Right cardiac atrium (tissue), 5 donors: ENCODE results near the gene COQ4. TPM values are rescaled to one million over a fixed set of nuclear protein-coding genes. Genes with fewer than 3 reads are reported as not detected.
A peak's percentile ranks its signal among the peaks of the same experiment; 100 is the strongest.

Experiments used
- ATAC-seq, 2 donors: fragments of 200-7000 bp; cut with Tn5 transposase; one replicate each; pipeline versions ENCODE4 v1.8.0 to v1.9.1; 2020; ENCODE audit warnings: moderate library complexity in 2 of 2, mild to moderate bottlenecking in 1 of 2
- DNase-seq, 3 donors: peaks; one replicate each; pipeline ENCODE4 v3.0.0-alpha.2; 2020
- H3K27ac ChIP-seq: one replicate; pipeline ENCODE4 v1.5.1; 2013; ENCODE audit warnings: mild to moderate bottlenecking, low read length, control low read depth, moderate library complexity
- H3K27me3 ChIP-seq: one replicate; pipeline ENCODE4 v1.6.1; 2013; ENCODE audit not compliant: control insufficient read depth, insufficient read depth
- H3K4me1 ChIP-seq: one replicate; pipeline ENCODE4 v1.6.1; 2013; ENCODE audit warnings: low read length; ENCODE audit not compliant: control insufficient read depth, insufficient read depth
- H3K4me3 ChIP-seq: one replicate; pipeline ENCODE4 v1.5.1; 2013; ENCODE audit warnings: low read length, control low read depth
- H3K9me3 ChIP-seq: one replicate; pipeline ENCODE4 v1.6.1; 2013; ENCODE audit warnings: low read length; ENCODE audit not compliant: control insufficient read depth
- WGBS: extraction: QIAGEN DNeasy Blood & Tissue Kit; methylation state at CpG from one replicate; pipeline ENCODE4 v1.1.7; 2013; 5-methylcytosine and 5-hydroxymethylcytosine counted together
- intact Hi-C, 4 donors: fragments of 100-400 bp; cut with DNase I; formaldehyde crosslinking; loops; one replicate each; pipeline versions ENCODE4 v1.11.0 to v1.14.0; 2022 to 2023
- polyA plus RNA-seq: library from polyadenylated mRNA; stranded (reverse); fragments of 200-250 nt; gene quantifications from one replicate; pipeline ENCODE4 v1.2.3, GENCODE V29; 2013
- total RNA-seq, 4 donors: library from RNA; stranded (reverse); fragmentation: NEBNext Ultra II Directional; extraction: Animal tissue kit (Norgen Biotek cat#: 25700); gene quantifications; one replicate each; pipeline ENCODE4 v1.2.1, GENCODE V29; 2021
- donor health status: healthy with polysubstance abuse.
- donor health status: DM: no; HTN: yes; CAD: no.
- donor health status: DM: no; HTN: no; CAD: no.
- donor health status: DM: no; HTN: yes; CAD: no; lungs with severe emphysema.
- donor health status: DM: yes; HTN: yes; CAD: no.

Gene COQ4
- total and polyA plus RNA-seq, 5 donors: 26.5 to 41.8 (median 28.0) TPM

- H3K4me1 ChIP-seq: no peaks in the 10 kb centered on the region
- H3K27ac ChIP-seq: peak overlapping the region; percentile 34
- no peaks in the 10 kb centered on the region for H3K9me3 ChIP-seq
- ATAC-seq (peak; percentile 89 to 90), DNase-seq (peak; percentile 85 to 94 (median 90))
- H3K4me3 ChIP-seq: peak overlapping the region; percentile 5
- 9% methylated on average over 20 of the region's 20 CpGs for WGBS
- intact Hi-C loops: loop anchor here in 2 of 4 donors (10.0 kb wide), 1 partner anchor 53 kb away; no protein-coding TSS in a partner anchor
- H3K27me3 ChIP-seq: no peaks in the 10 kb centered on the region
Observed at GRCh38 chr9:128361986-128362646, 39.5 kb downstream of the COQ4 start.

GRCh38 chr9:128362774-128363173, 40.1 kb downstream of the COQ4 start:
- H3K27ac ChIP-seq: no peak overlapping the region
- DNase-seq (no peak), ATAC-seq (no peak)
- intact Hi-C loops: loop anchor here in 2 of 4 donors (10.0 kb wide), 1 partner anchor 52 kb away; no protein-coding TSS in a partner anchor
- H3K4me3 ChIP-seq: no peak overlapping the region
- H3K9me3 ChIP-seq: no peaks in the 10 kb centered on the region
- WGBS: 73% methylated on average over 3 of the region's 3 CpGs
- no peaks in the 10 kb centered on the region for H3K27me3 ChIP-seq
- H3K4me1 ChIP-seq: no peaks in the 10 kb centered on the region

DNA sequence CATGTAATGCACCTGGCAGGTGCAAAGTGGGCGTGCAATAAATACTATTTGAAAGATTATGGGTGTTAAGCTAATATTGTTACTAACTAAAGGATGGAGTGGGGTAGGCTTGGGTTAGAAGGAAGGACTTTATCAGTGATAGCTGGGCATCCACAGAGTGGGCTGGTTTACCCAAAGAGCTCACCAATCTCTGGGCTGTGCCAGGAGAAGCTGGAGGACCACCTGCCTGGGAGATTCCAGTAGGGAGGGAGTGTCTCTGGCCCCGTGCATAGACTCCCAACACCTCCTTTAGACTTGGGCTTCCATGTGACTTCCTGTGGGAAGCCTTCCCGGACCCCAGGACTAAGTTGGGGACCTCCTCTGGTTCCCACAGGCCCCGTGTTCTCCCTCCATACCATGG, 42.9 kb downstream of the COQ4 start:
- Histone ChIP-seq H3K27ac (no peak overlapping the region), H3K9me3 (no peaks in the 10 kb centered on the region), H3K27me3 (no peaks in the 10 kb centered on the region), H3K4me1 (no peaks in the 10 kb centered on the region), H3K4me3 (peak overlapping the region; percentile 20)
- WGBS: 82% methylated on average over 4 of the region's 4 CpGs
- DNase-seq (no peak), ATAC-seq (no peak)
- intact Hi-C loops: loop anchor here in 2 of 4 donors (10.0 kb wide), 1 partner anchor 49 kb away; no protein-coding TSS in a partner anchor

DNA sequence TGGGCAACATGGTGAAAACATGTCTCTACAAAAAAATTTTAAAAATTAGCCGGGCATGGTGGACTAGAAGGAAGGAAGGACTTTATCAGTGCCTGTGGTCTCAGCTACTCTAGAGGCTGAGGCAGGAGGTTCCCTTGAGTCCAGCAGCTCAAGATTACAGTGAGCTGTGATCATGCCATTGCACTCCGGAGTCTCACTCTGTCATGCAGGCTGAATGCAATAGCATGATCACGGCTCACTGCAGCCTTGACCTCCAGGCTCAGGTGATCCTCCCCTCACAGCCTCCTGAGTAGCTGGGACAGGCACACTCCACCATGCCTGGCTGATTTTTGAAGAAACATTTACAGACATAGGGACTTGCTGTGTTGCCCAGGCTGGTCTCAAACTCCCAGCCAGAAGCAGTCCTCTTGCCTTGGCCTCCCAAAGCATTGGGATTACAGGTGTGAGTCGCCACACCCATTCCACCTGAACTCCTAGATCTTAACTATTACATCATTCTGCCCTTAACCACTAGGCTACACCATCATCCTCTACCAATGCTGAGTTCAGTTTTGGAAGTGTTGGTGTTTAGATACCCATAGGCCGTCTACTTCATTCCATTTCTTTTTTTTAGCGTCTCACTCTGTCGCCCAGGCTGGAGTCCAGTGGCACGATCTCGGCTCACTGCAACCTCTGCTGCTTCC, 46.5 kb downstream of the COQ4 start:
- H3K27me3 ChIP-seq: no peaks in the 10 kb centered on the region
- no peak overlapping the region for H3K4me3 ChIP-seq
- no peak for ATAC-seq
- no peak overlapping the region for H3K27ac ChIP-seq
- no peak for DNase-seq
- WGBS: 90% methylated on average over 9 of the region's 9 CpGs
- no peaks in the 10 kb centered on the region for H3K9me3 ChIP-seq
- intact Hi-C loops: loop anchor here in 2 of 4 donors (10.0 kb wide), 1 partner anchor 46 kb away; no protein-coding TSS in a partner anchor
- H3K4me1 ChIP-seq: peaks cover 4% of the 10 kb centered on the region

GRCh38 chr9:128370367-128370751, 47.7 kb downstream of the COQ4 start:
- intact Hi-C loops: loop anchor here in 1 of 4 donors (10.0 kb wide), 1 partner anchor 324 kb away; no protein-coding TSS in a partner anchor
- Histone ChIP-seq H3K4me1 (peaks cover 4% of the 10 kb centered on the region), H3K27ac (peak overlapping the region; percentile 96), H3K4me3 (peak overlapping the region; percentile 77), H3K9me3 (no peaks in the 10 kb centered on the region), H3K27me3 (no peaks in the 10 kb centered on the region)
- ATAC-seq (no peak), DNase-seq (no peak)

DNA sequence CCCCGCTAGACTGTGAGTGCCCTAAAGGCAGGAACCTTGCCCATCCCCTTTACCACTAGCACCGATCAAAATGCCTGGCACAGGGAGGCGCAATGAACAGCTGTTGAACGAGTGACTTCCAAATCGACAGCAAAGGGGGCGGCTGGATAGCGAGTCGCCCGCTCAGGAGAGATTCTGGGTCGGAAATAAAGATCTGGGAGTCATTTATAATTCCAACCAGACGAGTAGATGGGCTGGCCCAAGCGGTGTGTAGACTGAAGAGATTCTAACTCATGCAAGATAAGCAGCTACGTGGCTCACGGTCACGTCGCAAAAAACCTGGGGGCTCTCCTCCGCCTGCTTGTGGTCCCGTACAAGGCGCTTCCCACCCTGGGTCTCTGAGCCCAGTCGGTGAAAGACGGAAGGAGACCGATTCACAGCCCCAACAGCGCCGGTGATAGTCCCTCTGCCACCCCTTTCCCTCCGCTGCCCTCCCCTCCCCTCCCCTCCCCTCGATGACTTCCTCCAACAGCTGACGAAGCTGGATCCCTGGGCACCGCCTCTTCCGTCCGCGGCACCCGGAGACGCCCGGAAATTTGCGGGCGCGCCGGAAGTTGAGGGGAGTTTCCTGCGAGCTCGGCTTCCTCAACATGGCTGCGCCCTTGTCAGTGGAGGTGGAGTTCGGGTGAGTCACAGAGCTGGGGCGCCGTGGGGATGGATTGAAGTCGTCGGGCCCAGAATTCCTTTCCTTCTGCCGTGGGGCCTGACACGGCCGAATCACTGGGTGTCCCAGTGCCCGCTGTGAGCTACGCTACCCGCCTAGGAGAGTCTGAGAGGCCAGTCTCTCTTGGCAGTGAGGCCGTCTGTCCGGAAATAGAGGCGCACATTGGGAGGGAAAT, 48.4 kb downstream of the COQ4 start, which contains the start of gene URM1:
Gene URM1 (plus strand): TSS at position 623 of the 878 bp plus-strand sequence. CDS start 7 bp downstream, at position 630.
- Histone ChIP-seq H3K4me3 (peak within 1 kb of the TSS; percentile 77), H3K9me3 (no peaks in the 10 kb centered on the region), H3K27me3 (no peaks in the 10 kb centered on the region), H3K27ac (peak within 1 kb of the TSS; percentile 96), H3K4me1 (peaks cover 4% of the 10 kb centered on the region)
- under 1% methylated on average over 55 of the region's 55 CpGs for WGBS
- ATAC-seq (peak; percentile 98), DNase-seq (peak; percentile 97 to 98 (median 98))
- intact Hi-C loops: loop anchor here in 1 of 4 donors (10.0 kb wide), 1 partner anchor 324 kb away; no protein-coding TSS in a partner anchor

GRCh38 chr9:128371630-128372117, 49.0 kb downstream of the COQ4 start:
- Histone ChIP-seq H3K27ac (peak overlapping the region; percentile 94), H3K4me1 (peaks cover 4% of the 10 kb centered on the region), H3K4me3 (peak overlapping the region; percentile 77), H3K27me3 (no peaks in the 10 kb centered on the region), H3K9me3 (no peaks in the 10 kb centered on the region)
- under 1% methylated on average over 10 of the region's 10 CpGs for WGBS
- ATAC-seq (no peak), DNase-seq (no peak)
- intact Hi-C loops: loop anchor here in 1 of 4 donors (10.0 kb wide), 1 partner anchor 323 kb away; no protein-coding TSS in a partner anchor

DNA sequence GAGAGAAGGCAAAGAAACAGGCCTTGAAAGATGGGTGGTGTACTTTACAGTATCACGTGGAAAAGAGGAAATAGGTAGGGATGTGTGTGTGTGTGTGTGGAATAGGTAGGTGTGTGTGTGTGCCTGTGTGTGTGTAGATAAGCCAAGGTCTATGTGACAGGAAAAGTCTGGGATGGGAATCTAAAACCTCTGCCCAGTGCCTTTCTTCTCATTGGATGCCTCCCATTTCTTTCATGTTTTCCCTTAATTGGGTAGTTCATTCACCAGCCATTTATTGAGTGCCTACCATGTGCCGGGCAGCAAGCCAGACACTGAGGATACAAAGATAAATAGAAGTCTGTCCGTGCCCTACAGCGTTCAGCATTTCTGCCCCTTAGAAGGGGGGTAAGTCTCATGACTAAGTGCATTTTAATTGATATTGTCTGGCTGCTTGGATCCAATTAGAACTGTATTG, 49.6 kb downstream of the COQ4 start:
- H3K27ac ChIP-seq: no peak overlapping the region
- intact Hi-C loops: loop anchor here in 1 of 4 donors (10.0 kb wide), 1 partner anchor 323 kb away; no protein-coding TSS in a partner anchor

GRCh38 chr9:128372784-128373183, 50.1 kb downstream of the COQ4 start:
- 91% methylated on average over 1 of the region's 1 CpG for WGBS
- Histone ChIP-seq H3K4me1 (peaks cover 4% of the 10 kb centered on the region), H3K9me3 (no peaks in the 10 kb centered on the region), H3K27me3 (no peaks in the 10 kb centered on the region), H3K4me3 (no peak overlapping the region), H3K27ac (no peak overlapping the region)
- intact Hi-C loops: loop anchor here in 1 of 4 donors (10.0 kb wide), 1 partner anchor 322 kb away; no protein-coding TSS in a partner anchor
- DNase-seq (no peak), ATAC-seq (no peak)

More for the DNA sequence above, 49.6 kb downstream of the COQ4 start:
- H3K27me3 ChIP-seq: no peaks in the 10 kb centered on the region
- peaks cover 4% of the 10 kb centered on the region for H3K4me1 ChIP-seq
- DNase-seq (no peak), ATAC-seq (no peak)
- no peaks in the 10 kb centered on the region for H3K9me3 ChIP-seq
- WGBS: 32% methylated on average over 4 of the region's 4 CpGs
- peak overlapping the region; percentile 77 for H3K4me3 ChIP-seq

DNA sequence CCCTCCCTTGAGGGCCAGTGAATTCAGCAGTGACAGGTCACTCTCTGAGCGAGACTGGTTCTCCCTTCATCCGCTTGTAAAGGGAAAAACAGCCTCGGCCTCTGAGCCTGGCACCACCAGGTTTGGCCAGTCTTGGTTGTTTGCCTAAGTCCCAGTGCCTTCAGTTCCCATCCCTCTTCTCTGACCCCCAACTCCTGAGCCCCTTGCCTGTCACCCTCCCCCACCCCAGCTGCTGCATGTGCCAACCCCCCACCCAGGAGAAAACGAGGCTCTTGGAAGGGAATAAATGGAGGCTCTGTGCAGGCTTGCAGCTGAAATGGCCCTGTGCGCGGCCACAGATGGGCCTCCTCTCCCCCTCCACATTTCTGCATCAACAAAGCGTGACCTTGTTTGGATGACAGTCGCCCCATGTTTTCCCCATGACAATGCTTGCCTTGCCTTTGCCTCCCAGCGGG, 51.6 kb downstream of the COQ4 start:
- DNase-seq (no peak), ATAC-seq (no peak)
- H3K27me3 ChIP-seq: no peaks in the 10 kb centered on the region
- intact Hi-C loops: loop anchor here in 1 of 4 donors (10.0 kb wide), 1 partner anchor 321 kb away; no protein-coding TSS in a partner anchor
- H3K4me3 ChIP-seq: no peak overlapping the region
- 81% methylated on average over 9 of the region's 9 CpGs for WGBS
- H3K27ac ChIP-seq: no peak overlapping the region
- H3K4me1 ChIP-seq: peaks cover 4% of the 10 kb centered on the region
- no peaks in the 10 kb centered on the region for H3K9me3 ChIP-seq
